ENCODE data around the gene ACSF2. TPM values are rescaled to one million over a fixed set of nuclear protein-coding genes. Genes with fewer than 3 reads are reported as not detected.

The ACSF2 gene
- polyA plus RNA-seq, 1 donor from 2014 or later = not detected

DNA sequence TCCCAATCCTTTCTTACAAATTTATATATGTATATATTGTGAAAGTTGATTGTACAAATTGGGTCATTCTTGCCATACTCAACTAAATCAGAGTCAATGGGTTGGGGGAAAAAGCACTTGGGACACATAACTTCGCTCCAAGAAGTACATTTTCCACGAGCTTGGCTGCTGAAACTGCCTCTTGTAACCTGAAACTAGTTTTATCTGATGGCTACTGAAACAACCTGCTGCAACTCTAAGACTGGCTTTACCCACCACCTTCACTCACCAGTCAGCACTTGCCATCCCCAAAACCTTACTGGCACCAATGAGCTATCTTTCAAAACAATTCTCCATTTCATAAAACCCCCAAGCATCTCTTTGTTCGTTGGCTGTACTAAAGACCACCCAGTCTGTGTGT lies 67.7 kb downstream of the ACSF2 start:
- no peaks in the 10 kb centered on the region for H3K9me2 ChIP-seq (ENCODE audit: insufficient read depth, low read length)
- no peaks in the 10 kb centered on the region for H3K79me2 ChIP-seq (replicated peaks; ENCODE audit: insufficient read depth, low read length)
- H3K27ac ChIP-seq (ENCODE audit: low read length) = no peak overlapping the region
- no peaks in the 10 kb centered on the region for H3K9me3 ChIP-seq (ENCODE audit: low read length)
- no peaks in the 10 kb centered on the region for H3F3A ChIP-seq (ENCODE audit: insufficient read depth, low read length, poor library complexity, severe bottlenecking)
- H3K27me3 ChIP-seq (ENCODE audit: insufficient read depth, low read depth, low read length) = no peaks in the 10 kb centered on the region
- H2AFZ ChIP-seq (ENCODE audit: low read depth, low read length) = no peak overlapping the region
- H3K4me2 ChIP-seq (ENCODE audit: low read length) = no peak overlapping the region
- no peaks in the 10 kb centered on the region for H3K36me3 ChIP-seq (ENCODE audit: insufficient read depth, low read length)
- H3K9ac ChIP-seq (ENCODE audit: low read length) = no peak overlapping the region
- H3K4me3 ChIP-seq (ENCODE audit: low read length) = no peak overlapping the region
- no peaks in the 10 kb centered on the region for H4K20me1 ChIP-seq (ENCODE audit: insufficient read depth)
- TF ChIP-seq POLR2AphosphoS5 (IDR thresholded peaks at IDR 0.05) (no peak), EP300 (conservative IDR thresholded peaks at IDR 0.05; ENCODE audit: poor library complexity, severe bottlenecking) (no peak), EZH2 (IDR thresholded peaks at IDR 0.05; ENCODE audit: borderline replicate concordance, insufficient read depth, low read length, poor library complexity, severe bottlenecking) (no peak), MXI1 (conservative IDR thresholded peaks at IDR 0.05; ENCODE audit: poor library complexity, severe bottlenecking) (no peak)
- TF ChIP-seq, protein P1, sequence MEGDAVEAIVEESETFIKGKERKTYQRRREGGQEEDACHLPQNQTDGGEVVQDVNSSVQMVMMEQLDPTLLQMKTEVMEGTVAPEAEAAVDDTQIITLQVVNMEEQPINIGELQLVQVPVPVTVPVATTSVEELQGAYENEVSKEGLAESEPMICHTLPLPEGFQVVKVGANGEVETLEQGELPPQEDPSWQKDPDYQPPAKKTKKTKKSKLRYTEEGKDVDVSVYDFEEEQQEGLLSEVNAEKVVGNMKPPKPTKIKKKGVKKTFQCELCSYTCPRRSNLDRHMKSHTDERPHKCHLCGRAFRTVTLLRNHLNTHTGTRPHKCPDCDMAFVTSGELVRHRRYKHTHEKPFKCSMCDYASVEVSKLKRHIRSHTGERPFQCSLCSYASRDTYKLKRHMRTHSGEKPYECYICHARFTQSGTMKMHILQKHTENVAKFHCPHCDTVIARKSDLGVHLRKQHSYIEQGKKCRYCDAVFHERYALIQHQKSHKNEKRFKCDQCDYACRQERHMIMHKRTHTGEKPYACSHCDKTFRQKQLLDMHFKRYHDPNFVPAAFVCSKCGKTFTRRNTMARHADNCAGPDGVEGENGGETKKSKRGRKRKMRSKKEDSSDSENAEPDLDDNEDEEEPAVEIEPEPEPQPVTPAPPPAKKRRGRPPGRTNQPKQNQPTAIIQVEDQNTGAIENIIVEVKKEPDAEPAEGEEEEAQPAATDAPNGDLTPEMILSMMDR (IDR thresholded peaks at IDR 0.05; ENCODE audit: poor library complexity, severe bottlenecking) = no peak
- TF ChIP-seq, protein P2, sequence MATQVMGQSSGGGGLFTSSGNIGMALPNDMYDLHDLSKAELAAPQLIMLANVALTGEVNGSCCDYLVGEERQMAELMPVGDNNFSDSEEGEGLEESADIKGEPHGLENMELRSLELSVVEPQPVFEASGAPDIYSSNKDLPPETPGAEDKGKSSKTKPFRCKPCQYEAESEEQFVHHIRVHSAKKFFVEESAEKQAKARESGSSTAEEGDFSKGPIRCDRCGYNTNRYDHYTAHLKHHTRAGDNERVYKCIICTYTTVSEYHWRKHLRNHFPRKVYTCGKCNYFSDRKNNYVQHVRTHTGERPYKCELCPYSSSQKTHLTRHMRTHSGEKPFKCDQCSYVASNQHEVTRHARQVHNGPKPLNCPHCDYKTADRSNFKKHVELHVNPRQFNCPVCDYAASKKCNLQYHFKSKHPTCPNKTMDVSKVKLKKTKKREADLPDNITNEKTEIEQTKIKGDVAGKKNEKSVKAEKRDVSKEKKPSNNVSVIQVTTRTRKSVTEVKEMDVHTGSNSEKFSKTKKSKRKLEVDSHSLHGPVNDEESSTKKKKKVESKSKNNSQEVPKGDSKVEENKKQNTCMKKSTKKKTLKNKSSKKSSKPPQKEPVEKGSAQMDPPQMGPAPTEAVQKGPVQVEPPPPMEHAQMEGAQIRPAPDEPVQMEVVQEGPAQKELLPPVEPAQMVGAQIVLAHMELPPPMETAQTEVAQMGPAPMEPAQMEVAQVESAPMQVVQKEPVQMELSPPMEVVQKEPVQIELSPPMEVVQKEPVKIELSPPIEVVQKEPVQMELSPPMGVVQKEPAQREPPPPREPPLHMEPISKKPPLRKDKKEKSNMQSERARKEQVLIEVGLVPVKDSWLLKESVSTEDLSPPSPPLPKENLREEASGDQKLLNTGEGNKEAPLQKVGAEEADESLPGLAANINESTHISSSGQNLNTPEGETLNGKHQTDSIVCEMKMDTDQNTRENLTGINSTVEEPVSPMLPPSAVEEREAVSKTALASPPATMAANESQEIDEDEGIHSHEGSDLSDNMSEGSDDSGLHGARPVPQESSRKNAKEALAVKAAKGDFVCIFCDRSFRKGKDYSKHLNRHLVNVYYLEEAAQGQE (IDR thresholded peaks at IDR 0.05; ENCODE audit: borderline replicate concordance) = no peak

DNA sequence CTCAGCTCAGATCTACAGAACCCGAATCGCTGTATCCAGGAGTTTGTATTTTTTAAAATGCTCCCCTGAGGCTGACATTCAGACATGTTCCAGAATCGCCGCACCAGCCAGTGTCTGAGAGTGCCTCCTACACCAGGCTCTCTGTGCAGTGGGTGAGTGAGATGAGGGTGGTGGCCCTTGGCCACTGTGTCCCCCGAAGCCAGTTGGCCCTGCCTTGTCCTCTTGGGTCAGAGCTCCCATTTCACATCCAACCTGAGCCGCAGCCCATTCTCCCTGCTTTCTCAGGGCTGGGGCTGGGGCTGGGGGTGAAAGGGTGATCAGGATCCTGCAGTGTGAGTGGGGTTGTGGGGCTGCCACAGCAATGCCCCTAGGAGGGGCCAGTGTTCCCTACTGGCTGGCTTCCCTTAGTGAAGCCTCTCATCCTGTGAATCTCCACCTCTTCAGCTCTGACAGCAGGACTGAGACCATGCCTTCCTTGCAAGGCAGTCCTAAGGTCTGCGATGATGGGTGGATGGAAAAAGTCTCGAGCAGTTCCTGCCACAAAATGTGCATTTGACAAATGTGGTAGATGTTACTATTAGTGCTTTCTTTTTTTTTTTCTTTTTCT lies 69.3 kb downstream of the ACSF2 start:
- Histone ChIP-seq H3K4me2 (ENCODE audit: low read length) (no peak overlapping the region), H3K27ac (ENCODE audit: low read length) (no peak overlapping the region), H3K9ac (ENCODE audit: low read length) (no peak overlapping the region), H3K9me2 (ENCODE audit: insufficient read depth, low read length) (no peaks in the 10 kb centered on the region), H3F3A (ENCODE audit: insufficient read depth, low read length, poor library complexity, severe bottlenecking) (no peaks in the 10 kb centered on the region), H3K9me3 (ENCODE audit: low read length) (no peaks in the 10 kb centered on the region), H3K27me3 (ENCODE audit: insufficient read depth, low read depth, low read length) (no peaks in the 10 kb centered on the region), H3K4me3 (ENCODE audit: low read length) (no peak overlapping the region), H4K20me1 (ENCODE audit: insufficient read depth) (no peaks in the 10 kb centered on the region), H3K79me2 (replicated peaks; ENCODE audit: insufficient read depth, low read length) (no peaks in the 10 kb centered on the region), H3K36me3 (ENCODE audit: insufficient read depth, low read length) (no peaks in the 10 kb centered on the region), H2AFZ (ENCODE audit: low read depth, low read length) (no peak overlapping the region)
- TF ChIP-seq, protein P2 (IDR thresholded peaks at IDR 0.05; ENCODE audit: borderline replicate concordance) = no peak

All from neural cell (in vitro differentiated cells).